Fibroblast of skin of right biceps (primary cell): ENCODE results near the gene CHST5.
"Not testable (repeated sequence)": the region's sequence is repeated elsewhere in the genome, so short reads cannot be mapped to it uniquely, and the experiment has no call there.

Experiments
- DNase-seq: peaks from one replicate; pipeline ENCODE4 v3.0.0-alpha.2; 2013

The CHST5 gene

GRCh38 chr16:75502916-75503605, 32.8 kb downstream of the CHST5 start:
- no peak for DNase-seq

GRCh38 chr16:75501820-75502219, 34.1 kb downstream of the CHST5 start:
- peak; percentile 63 for DNase-seq

GRCh38 chr16:75501359-75501758, 34.5 kb downstream of the CHST5 start:
- DNase-seq: no peak

- not testable (repeated sequence) for DNase-seq
Measured at GRCh38 chr16:75498605-75499322, 37.1 kb downstream of the CHST5 start.

GRCh38 chr16:75497558-75497957, 38.4 kb downstream of the CHST5 start:
- DNase-seq: no peak

GRCh38 chr16:75495076-75495674, 40.7 kb downstream of the CHST5 start, which contains the start of gene CHST6:
Gene CHST6, minus strand, starts transcription at chr16:75495441. Its CDS starts 15,613 bp downstream, at chr16:75479828.
- DNase-seq: peak; percentile 60

GRCh38 chr16:75494661-75495075, 41.2 kb downstream of the CHST5 start:
- no peak for DNase-seq

- no peak for DNase-seq
Measured at GRCh38 chr16:75494184-75494583, 41.7 kb downstream of the CHST5 start.

- DNase-seq: no peak
Measured at GRCh38 chr16:75491876-75492275, 44.0 kb downstream of the CHST5 start.

GRCh38 chr16:75488322-75488721, 47.6 kb downstream of the CHST5 start:
- no peak for DNase-seq

GRCh38 chr16:75486676-75487313, 49.1 kb downstream of the CHST5 start:
- no peak for DNase-seq

- DNase-seq: no peak
Measured at GRCh38 chr16:75486014-75486675, 49.8 kb downstream of the CHST5 start.

GRCh38 chr16:75485230-75486013, 50.5 kb downstream of the CHST5 start:
- no peak for DNase-seq

GRCh38 chr16:75483222-75483621, 52.7 kb downstream of the CHST5 start:
- DNase-seq: peak; percentile 18

- no peak for DNase-seq
Measured at GRCh38 chr16:75482434-75483205, 53.3 kb downstream of the CHST5 start.

GRCh38 chr16:75481475-75481874, 54.4 kb downstream of the CHST5 start:
- DNase-seq: no peak

GRCh38 chr16:75479421-75479990, 56.4 kb downstream of the CHST5 start:
- no peak for DNase-seq
